HepG2 (cell line): ENCODE measurements around the gene KTN1. TPM values are rescaled to one million over a fixed set of nuclear protein-coding genes. Genes with fewer than 3 reads are reported as not detected.
A peak's percentile ranks its signal among the peaks of the same experiment; 100 is the strongest.

Experiments used
- ATAC-seq: fragments of 200-7000 bp; cut with Tn5 transposase; 3 replicates; pipeline ENCODE4 v1.9.1; 2020; ENCODE audit warnings: mild to moderate bottlenecking, moderate library complexity
- BruUV-seq: library from RNA; stranded (reverse); fragments of 400-500 nt; replicated peaks from 2 replicates; lab custom pipeline; 2021; lab: Mats Ljungman, UMichigan
- CTCF ChIA-PET: fragments of 300-600 bp; formaldehyde crosslinking; extraction: SDS; loops from one replicate; lab custom pipeline; 2021; ENCODE audit warnings: low total read pairs, inconsistent platforms, low intra/inter-chr PET ratio; lab: Yijun Ruan, JAX
- POLR2A ChIA-PET: fragments of 350-600 bp; sonication (Branson Sonifier 250); formaldehyde crosslinking; loops from one replicate; lab custom pipeline; 2020; ENCODE audit warnings: antibody characterized with exemption, inconsistent platforms; lab: Yijun Ruan, JAX
- DNase-seq: peaks from one replicate; pipeline ENCODE4 v3.0.0-alpha.2; 2015; ENCODE audit warnings: low spot score
- FAIRE-seq: peaks from 3 replicates; lab custom pipeline; 2011; peaks lifted over from hg19 to GRCh38; lab: Jason Lieb, UNC
- H2AFZ ChIP-seq: one replicate; pipeline ENCODE4 v1.6.1; 2011; ENCODE audit warnings: low read length, inconsistent platforms
- H3K27ac ChIP-seq: fragments of 300-600 bp; 3 replicates; pipeline ENCODE4 v1.8.0; 2011; ENCODE audit warnings: mixed run types, mild to moderate bottlenecking, mixed read lengths, low read length, inconsistent platforms; ENCODE audit not compliant: insufficient read depth; ENCODE audit errors: extremely low read length
- H3K27me3 ChIP-seq, 2 experiments: fragments of 200-600 bp in 1 of 2; 2 replicates in 1 of 2; 3 replicates in 1 of 2; pipeline versions ENCODE4 v1.6.0 to v1.8.0; 2011; ENCODE audit warnings: low read length in 2 of 2, mild to moderate bottlenecking in 2 of 2, moderate library complexity in 2 of 2, inconsistent platforms in 1 of 2; ENCODE audit not compliant: insufficient read depth in 2 of 2, control insufficient read depth in 1 of 2
- H3K36me3 ChIP-seq, 2 experiments: fragments of 200-600 bp in 1 of 2; replicated peaks in 1 of 2; 2 replicates in 1 of 2; 3 replicates in 1 of 2; pipeline versions ENCODE4 v1.5.1 to v1.8.0; 2011; ENCODE audit warnings: low read length in 2 of 2, inconsistent platforms in 1 of 2; ENCODE audit not compliant: insufficient read depth in 2 of 2, control insufficient read depth in 1 of 2
- H3K4me1 ChIP-seq: 2 replicates; pipeline ENCODE4 v1.5.1; 2012; ENCODE audit warnings: low read length, inconsistent platforms; ENCODE audit not compliant: insufficient read depth
- H3K4me2 ChIP-seq: 2 replicates; pipeline ENCODE4 v1.6.0; 2011; ENCODE audit warnings: low read depth, low read length, inconsistent platforms
- H3K4me3 ChIP-seq, 3 experiments: fragments of 200-600 bp in 1 of 3; sonication (generic), shearing (Covaris generic) in 1 of 3; replicated peaks in 1 of 3; 2 replicates each; pipeline ENCODE4 v1.5.1; 2011 to 2016; ENCODE audit warnings: low read length in 3 of 3, inconsistent platforms in 2 of 3, low read depth in 2 of 3, mild to moderate bottlenecking in 2 of 3, control low read depth in 1 of 3, mixed read lengths in 1 of 3; ENCODE audit not compliant: insufficient read depth in 1 of 3
- H3K79me2 ChIP-seq: one replicate; pipeline ENCODE4 v1.6.1; 2011; ENCODE audit warnings: low read length, inconsistent platforms; ENCODE audit not compliant: insufficient read depth
- H3K9ac ChIP-seq: 2 replicates; pipeline ENCODE4 v1.6.0; 2011; ENCODE audit warnings: mild to moderate bottlenecking, low read depth, low read length, inconsistent platforms; ENCODE audit not compliant: insufficient read depth
- H3K9me3 ChIP-seq: 2 replicates; pipeline ENCODE4 v1.5.1; 2012; ENCODE audit warnings: mild to moderate bottlenecking, low read length
- H4K20me1 ChIP-seq: 2 replicates; pipeline ENCODE4 v1.6.0; 2011; ENCODE audit warnings: inconsistent platforms, mild to moderate bottlenecking, low read length, moderate library complexity; ENCODE audit not compliant: insufficient read depth
- AGO2 ChIP-seq: fragments of 200-400 bp; formaldehyde crosslinking; optimal IDR thresholded peaks from 2 replicates; pipeline ENCODE3; 2017; ENCODE audit warnings: mild to moderate bottlenecking, low read depth, low read length, moderate library complexity
- FLYWCH1 ChIP-seq: sonication (generic); formaldehyde crosslinking; IDR thresholded peaks from 2 replicates; pipeline ENCODE4 v1.8.1; 2023; ENCODE audit warnings: mild to moderate bottlenecking, missing genetic modification reagents
- SRSF1 ChIP-seq: fragments of 200-400 bp; formaldehyde crosslinking; optimal IDR thresholded peaks from 2 replicates; pipeline ENCODE3; 2017; ENCODE audit warnings: mild to moderate bottlenecking, low read depth, low read length, moderate library complexity
- TBX2 ChIP-seq: sonication (generic); formaldehyde crosslinking; IDR thresholded peaks from 2 replicates; pipeline ENCODE4 v1.5.0; 2020; ENCODE audit warnings: missing genetic modification reagents, mild to moderate bottlenecking, borderline replicate concordance
- ZBTB8A ChIP-seq: sonication (generic); formaldehyde crosslinking; IDR thresholded peaks from 2 replicates; pipeline ENCODE4 v1.4.0; 2020; ENCODE audit warnings: mild to moderate bottlenecking, low read depth, missing genetic modification reagents, borderline replicate concordance
- ZNF160 ChIP-seq: sonication (generic); formaldehyde crosslinking; IDR thresholded peaks from 2 replicates; pipeline ENCODE4 v1.8.0; 2022; ENCODE audit warnings: mild to moderate bottlenecking, inconsistent platforms, missing genetic modification reagents
- ZNF367 ChIP-seq: sonication (generic); formaldehyde crosslinking; IDR thresholded peaks from 2 replicates; pipeline ENCODE4 v1.4.0; 2020; ENCODE audit warnings: missing genetic modification reagents, borderline replicate concordance
- ZNF629 ChIP-seq: sonication (generic); formaldehyde crosslinking; conservative IDR thresholded peaks from 2 replicates; pipeline ENCODE4 v1.5.0; 2020; ENCODE audit warnings: missing genetic modification reagents
- ZNF768 ChIP-seq: sonication (generic); formaldehyde crosslinking; IDR thresholded peaks from 2 replicates; pipeline ENCODE4 v1.4.0; 2020; ENCODE audit warnings: missing genetic modification reagents
- ZNF891 ChIP-seq: sonication (generic); formaldehyde crosslinking; IDR thresholded peaks from 2 replicates; pipeline ENCODE4 v1.5.0; 2020; ENCODE audit warnings: mild to moderate bottlenecking, missing genetic modification reagents
- WGBS: methylation state at CpG from one replicate; pipeline ENCODE4 v1.1.6; 2017; ENCODE audit warnings: low lambda C conversion rate; 5-methylcytosine and 5-hydroxymethylcytosine counted together
- in situ Hi-C: cut with HindIII; loops from 2 replicates; pipeline ENCODE4 v1.10.0; 2017; ENCODE audit warnings: low pct_unique_long_range_greater_than_20kb; ENCODE audit not compliant: extremely low pct_ligation_motif_present
- intact Hi-C: fragments of 100-400 bp; cut with micrococcal nuclease; formaldehyde crosslinking; loops from one replicate; pipeline ENCODE4 v1.10.0; 2022; ENCODE audit not compliant: unreplicated experiment
- polyA plus RNA-seq, 8 experiments: library from polyadenylated mRNA; depleted of rRNA in 3 of 8; stranded (reverse) in 7 of 8; unstranded in 1 of 8; fragments of >200 nt; fragmentation: Illumina TruSeq in 4 of 8; extraction: Trizol in 4 of 8; gene quantifications; 2 replicates each; pipeline versions ENCODE4 v1.2.1 to v1.2.3, GENCODE V29; 2011 to 2016; ENCODE audit warnings: low read depth in 4 of 8, missing spikeins in 1 of 8, mixed read lengths in 1 of 8; ENCODE audit not compliant: insufficient read depth in 1 of 8
- total RNA-seq, 5 experiments: library from RNA; depleted of rRNA; stranded (reverse); fragments of >200 nt; fragmentation: Illumina TruSeq; extraction: Trizol; gene quantifications; 2 replicates each; pipeline ENCODE4 v1.2.3, GENCODE V29; 2016; ENCODE audit warnings: low read depth in 1 of 5
- TF ChIP-seq, protein P1 (sequence below), 2 experiments: fragments of 450-650 bp in 1 of 2; sonication (generic) in 1 of 2; formaldehyde crosslinking; IDR thresholded peaks; 2 replicates each; pipeline versions ENCODE4 v1.5.0 to v1.8.0; 2020 to 2022; ENCODE audit warnings: mild to moderate bottlenecking in 1 of 2, missing genetic modification reagents in 1 of 2
- TF ChIP-seq, protein P2 (sequence below): sonication (generic); formaldehyde crosslinking; IDR thresholded peaks from 2 replicates; pipeline ENCODE4 v1.8.1; 2023; ENCODE audit warnings: mild to moderate bottlenecking, inconsistent platforms, moderate library complexity, missing genetic modification reagents, borderline replicate concordance

KTN1 gene
- total and polyA plus RNA-seq, 2 of the 13 experiments (the other 11 are each of a cell fraction or from before 2014, with no cell fraction given) = 60.6 to 169 TPM

DNA sequence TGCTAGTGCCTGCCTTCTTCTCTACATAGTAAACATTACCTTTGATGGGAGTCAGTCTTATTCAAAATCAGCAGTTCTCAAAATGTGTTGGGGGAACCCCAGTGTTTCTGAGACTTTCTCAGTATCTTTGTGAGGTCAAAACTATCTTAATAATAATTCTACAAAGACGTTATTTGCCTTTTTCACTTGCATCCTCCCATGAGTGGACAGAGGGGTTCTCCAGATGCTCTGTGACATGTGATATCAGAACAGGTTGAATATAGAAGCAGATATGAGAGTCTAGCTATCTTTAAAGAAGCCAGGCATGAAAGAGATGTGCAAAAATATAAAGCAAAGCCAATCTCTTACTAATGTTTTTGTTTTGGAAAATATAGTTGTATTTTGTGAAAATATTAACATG lies 144.7 kb downstream of the KTN1 start (continued):
- TF ChIP-seq TBX2 = no peak

GRCh38 chr14:55730592-55731310 lies 150.7 kb downstream of the KTN1 start:
- Histone ChIP-seq H3K36me3 (no peaks in the 10 kb centered on the region), H3K79me2 (no peaks in the 10 kb centered on the region), H3K9ac (no peak overlapping the region), H3K9me3 (no peaks in the 10 kb centered on the region), H3K27ac (no peak overlapping the region), H3K27me3 (peaks cover 0 to 3% of the 10 kb centered on the region in 2 experiments; a peak in 1 of 5 replicates), H3K4me2 (no peak overlapping the region), H2AFZ (no peak overlapping the region), H4K20me1 (no peaks in the 10 kb centered on the region), H3K4me3 (no peak overlapping the region), H3K4me1 (no peaks in the 10 kb centered on the region)
- DNase-seq (no peak), FAIRE-seq (no peak), ATAC-seq (no peak)
- no TSS peak for BruUV-seq
- in situ Hi-C loops (no loop called here), intact Hi-C loops (loop anchor here (10.0 kb wide), 2 partner anchors 614 to 744 kb away; no protein-coding TSS in a partner anchor)
- TF ChIP-seq ZNF629 (CRISPR knock-in tag) = no peak
- TF ChIP-seq, protein P1, sequence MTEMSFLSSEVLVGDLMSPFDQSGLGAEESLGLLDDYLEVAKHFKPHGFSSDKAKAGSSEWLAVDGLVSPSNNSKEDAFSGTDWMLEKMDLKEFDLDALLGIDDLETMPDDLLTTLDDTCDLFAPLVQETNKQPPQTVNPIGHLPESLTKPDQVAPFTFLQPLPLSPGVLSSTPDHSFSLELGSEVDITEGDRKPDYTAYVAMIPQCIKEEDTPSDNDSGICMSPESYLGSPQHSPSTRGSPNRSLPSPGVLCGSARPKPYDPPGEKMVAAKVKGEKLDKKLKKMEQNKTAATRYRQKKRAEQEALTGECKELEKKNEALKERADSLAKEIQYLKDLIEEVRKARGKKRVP (CRISPR knock-in tag; IDR thresholded peaks at IDR 0.05) = peak in 1 of 2 experiments; percentile 50; a peak in 1 of 4 replicates
- ChIA-PET POLR2A (no interaction called here), CTCF (interaction anchor here (1.3 kb wide), 1 partner anchor 609 kb away, joined by 5 read pairs; no protein-coding TSS in a partner anchor)

DNA sequence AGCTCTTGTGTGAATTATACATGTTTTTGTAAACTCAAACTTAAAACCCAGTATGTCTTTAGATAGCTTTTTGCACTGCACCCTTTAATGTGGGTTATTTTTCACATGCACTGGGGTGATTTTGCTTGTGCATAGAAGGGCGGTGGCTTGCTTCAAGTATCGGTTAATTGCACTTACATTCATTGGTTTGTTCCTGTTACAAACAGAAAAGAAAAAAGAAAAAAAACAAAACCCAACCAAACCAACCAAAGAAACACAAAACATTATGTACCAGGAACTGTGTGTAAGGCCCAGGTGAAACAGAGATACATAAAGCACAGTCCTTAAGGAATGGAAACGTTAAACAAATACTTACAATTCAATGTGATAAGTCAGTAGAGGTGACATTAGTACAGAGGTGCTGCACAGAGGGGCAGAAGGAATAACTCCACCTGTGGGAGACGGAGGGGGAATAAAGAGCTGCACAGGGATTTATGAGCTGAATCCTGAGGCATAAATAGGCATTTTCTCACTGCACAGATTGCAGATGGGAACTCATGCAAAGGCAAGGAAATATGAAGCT lies 151.4 kb downstream of the KTN1 start:
- H3K9me3 ChIP-seq = no peaks in the 10 kb centered on the region
- H4K20me1 ChIP-seq = no peaks in the 10 kb centered on the region
- in situ Hi-C loops (no loop called here), intact Hi-C loops (loop anchor here (10.0 kb wide), 2 partner anchors 613 to 743 kb away; no protein-coding TSS in a partner anchor)
- H3K4me3 ChIP-seq = no peak overlapping the region
- DNase-seq = no peak
- no TSS peak for BruUV-seq
- no peaks in the 10 kb centered on the region for H3K79me2 ChIP-seq
- H3K4me1 ChIP-seq = no peaks in the 10 kb centered on the region
- H3K27ac ChIP-seq = no peak overlapping the region
- ChIA-PET POLR2A (no interaction called here), CTCF (interaction anchor here (1.2 to 1.3 kb wide), 2 partner anchors 609 to 743 kb away, joined by 5 read pairs; no protein-coding TSS in a partner anchor)
- no peak overlapping the region for H3K9ac ChIP-seq
- no peak for FAIRE-seq
- H3K27me3 ChIP-seq = no peaks in the 10 kb centered on the region
- no peak overlapping the region for H3K4me2 ChIP-seq
- H3K36me3 ChIP-seq = no peaks in the 10 kb centered on the region
- H2AFZ ChIP-seq = no peak overlapping the region
- 23% methylated on average over 4 of the region's 4 CpGs for WGBS
- ATAC-seq = no peak
- TF ChIP-seq ZNF629 (CRISPR knock-in tag) (no peak), SRSF1 (no peak), ZNF160 (CRISPR knock-in tag) (no peak), ZNF768 (no peak), ZNF891 (CRISPR knock-in tag) (no peak), FLYWCH1 (no peak), ZNF367 (no peak), AGO2 (no peak), ZBTB8A (CRISPR knock-in tag) (no peak)
- TF ChIP-seq, protein P2, sequence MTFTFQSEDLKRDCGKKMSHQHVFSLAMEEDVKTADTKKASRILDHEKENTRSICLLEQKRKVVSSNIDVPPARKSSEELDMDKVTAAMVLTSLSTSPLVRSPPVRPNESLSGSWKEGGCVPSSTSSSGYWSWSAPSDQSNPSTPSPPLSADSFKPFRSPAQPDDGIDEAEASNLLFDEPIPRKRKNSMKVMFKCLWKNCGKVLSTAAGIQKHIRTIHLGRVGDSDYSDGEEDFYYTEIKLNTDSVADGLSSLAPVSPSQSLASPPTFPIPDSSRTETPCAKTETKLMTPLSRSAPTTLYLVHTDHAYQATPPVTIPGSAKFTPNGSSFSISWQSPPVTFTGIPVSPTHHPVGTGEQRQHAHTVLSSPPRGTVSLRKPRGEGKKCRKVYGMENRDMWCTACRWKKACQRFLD (CRISPR knock-in tag) = no peak
